H1 (cell line): ENCODE measurements around the gene NUDT3. TPM values are rescaled to one million over a fixed set of nuclear protein-coding genes. Genes with fewer than 3 reads are reported as not detected.

Experiments
- CTBP2 ChIP-seq: IDR thresholded peaks from 2 replicates; pipeline ENCODE4 v1.7.0; 2011; ENCODE audit warnings: borderline replicate concordance, mild to moderate bottlenecking, moderate library complexity, mixed read lengths, low read length; ENCODE audit not compliant: insufficient read depth, insufficient read length
- FOSL1 ChIP-seq: IDR thresholded peaks from 2 replicates; pipeline ENCODE4 v1.6.1; 2011; ENCODE audit warnings: mild to moderate bottlenecking, low read depth, low read length, moderate library complexity; ENCODE audit not compliant: insufficient read depth
- JUND ChIP-seq: IDR thresholded peaks from 2 replicates; pipeline ENCODE4 v1.6.1; 2011; ENCODE audit warnings: mild to moderate bottlenecking, improper control_type of control experiment, low read length
- RBBP5 ChIP-seq: IDR thresholded peaks from 2 replicates; pipeline ENCODE4 v1.7.1; 2012; ENCODE audit warnings: low read depth, mild to moderate bottlenecking, inconsistent platforms, low read length, moderate library complexity, borderline replicate concordance
- SIRT6 ChIP-seq: IDR thresholded peaks from one replicate; pipeline ENCODE4 v1.7.1; 2012; ENCODE audit warnings: low read length, inconsistent platforms
- polyA plus RNA-seq, 7 experiments: library from polyadenylated mRNA; depleted of rRNA in 3 of 7; stranded (reverse) in 5 of 7; unstranded in 2 of 7; fragments of >200 nt in 5 of 7; fragments of 200-250 nt in 2 of 7; gene quantifications; 1 replicate in 5 of 7; 2 replicates in 1 of 7; 4 replicates in 1 of 7; pipeline versions ENCODE4 v1.2.1 to v1.2.3, GENCODE V29; 2011 to 2013; ENCODE audit warnings: missing spikeins in 2 of 7, mixed read lengths in 2 of 7
- total RNA-seq: library from RNA; stranded (reverse); fragmentation: NEBNext Ultra II Directional; extraction: Animal tissue kit (Norgen Biotek cat#: 25700); gene quantifications from 2 replicates; pipeline ENCODE4 v1.2.1, GENCODE V29; 2021

NUDT3 gene
- total and polyA plus RNA-seq, 2 of the 8 experiments (the other 6 are each of a cell fraction or from before 2014, with no cell fraction given): 14.1 to 36.9 TPM

- TF ChIP-seq FOSL1 (no peak), RBBP5 (no peak), CTBP2 (no peak), SIRT6 (no peak), JUND (no peak)
Observed at GRCh38 chr6:34260576-34261267, 131.7 kb downstream of the NUDT3 start (continued).
